CD4-positive, alpha-beta T cell treated with Interleukin-17A for 1 hour (primary cell): Measurements from ENCODE around the gene PRRX2.
"Not testable (repeated sequence)": the region's sequence is repeated elsewhere in the genome, so short reads cannot be mapped to it uniquely, and the experiment has no call there.

Source experiments
- DNase-seq: peaks from one replicate; pipeline ENCODE4 v3.0.0-alpha.2; 2020

The PRRX2 gene

GRCh38 chr9:129737479-129738274 lies 72.2 kb downstream of the PRRX2 start:
- peak; percentile 86 for DNase-seq

- no peak for DNase-seq
These were observed 74.0 kb downstream of the PRRX2 start for GRCh38 chr9:129739432-129739831.

- no peak for DNase-seq
These were observed 74.7 kb downstream of the PRRX2 start for GRCh38 chr9:129740174-129740573.

- no peak for DNase-seq
These were observed 75.4 kb downstream of the PRRX2 start for GRCh38 chr9:129740666-129741464.

GRCh38 chr9:129745200-129745599 lies 79.8 kb downstream of the PRRX2 start:
- DNase-seq: no peak

GRCh38 chr9:129746092-129746777 lies 80.8 kb downstream of the PRRX2 start:
- no peak for DNase-seq

- DNase-seq: no peak
These were observed 82.8 kb downstream of the PRRX2 start for GRCh38 chr9:129748249-129748648.

- not testable (repeated sequence) for DNase-seq
These were observed 83.6 kb downstream of the PRRX2 start for GRCh38 chr9:129749052-129749451.

- no peak for DNase-seq
These were observed 84.1 kb downstream of the PRRX2 start for GRCh38 chr9:129749575-129749974.

- no peak for DNase-seq
These were observed 84.7 kb downstream of the PRRX2 start for GRCh38 chr9:129750013-129750638.

- DNase-seq: no peak
These were observed 86.7 kb downstream of the PRRX2 start for GRCh38 chr9:129751841-129752801.

GRCh38 chr9:129752900-129753729 lies 87.7 kb downstream of the PRRX2 start, which contains the start of gene PTGES:
PTGES (minus strand) TSS chr9:129753042; CDS start chr9:129753012, 30 bp downstream.
- DNase-seq: peak; percentile 43

- DNase-seq: no peak
These were observed 89.7 kb downstream of the PRRX2 start for GRCh38 chr9:129755151-129755550.

- DNase-seq: no peak
These were observed 90.7 kb downstream of the PRRX2 start for GRCh38 chr9:129756191-129756590.

GRCh38 chr9:129757045-129757444 lies 91.6 kb downstream of the PRRX2 start:
- peak; percentile 3 for DNase-seq

GRCh38 chr9:129759319-129759718 lies 93.9 kb downstream of the PRRX2 start:
- DNase-seq: no peak

- DNase-seq: no peak
These were observed 94.5 kb downstream of the PRRX2 start for GRCh38 chr9:129759804-129760502.

GRCh38 chr9:129760784-129761183 lies 95.3 kb downstream of the PRRX2 start:
- not testable (repeated sequence) for DNase-seq

GRCh38 chr9:129761293-129761900 lies 96.0 kb downstream of the PRRX2 start:
- DNase-seq: no peak
